HEK293 (cell line): Measurements from ENCODE around the gene BMP6.
A peak's percentile ranks its signal among the peaks of the same experiment; 100 is the strongest.

Experiments used
- CTCF ChIA-PET: fragments of 350-600 bp; formaldehyde crosslinking; extraction: SDS; loops from one replicate; lab custom pipeline; 2021; ENCODE audit warnings: antibody characterized with exemption; lab: Yijun Ruan, JAX
- POLR2A ChIA-PET: fragments of 300-600 bp; formaldehyde crosslinking; extraction: SDS; loops from one replicate; lab custom pipeline; 2020; ENCODE audit warnings: antibody characterized with exemption, inconsistent platforms; lab: Yijun Ruan, JAX
- H3K27ac ChIP-seq: fragments of 200-500 bp; sonication (Bioruptor generic); 2 replicates; pipeline ENCODE4 v1.5.1; 2014; ENCODE audit warnings: low read depth, low read length, control low read depth, inconsistent platforms; ENCODE audit errors: extremely low read depth
- H3K36me3 ChIP-seq, 2 experiments: fragments of 200-500 bp in 1 of 2; sonication (Bioruptor generic) in 1 of 2; 1 replicate in 1 of 2; 2 replicates in 1 of 2; pipeline ENCODE4 v1.5.1; 2014 to 2017; ENCODE audit warnings: inconsistent platforms in 2 of 2, low read length in 2 of 2; ENCODE audit not compliant: control insufficient read depth in 2 of 2, insufficient read depth in 1 of 2
- H3K4me1 ChIP-seq: fragments of 200-500 bp; sonication (Bioruptor generic); 2 replicates; pipeline ENCODE4 v1.5.1; 2014; ENCODE audit warnings: mild to moderate bottlenecking, low read length, inconsistent platforms; ENCODE audit not compliant: control insufficient read depth, insufficient read depth
- H3K4me3 ChIP-seq: 2 replicates; pipeline ENCODE4 v1.5.1; 2011; ENCODE audit warnings: low read depth, mild to moderate bottlenecking, control low read depth, low read length, moderate library complexity
- H3K9me3 ChIP-seq: fragments of 200-500 bp; sonication (Bioruptor generic); 2 replicates; pipeline ENCODE4 v1.5.1; 2014; ENCODE audit warnings: low read depth, low read length, inconsistent platforms; ENCODE audit not compliant: control insufficient read depth, insufficient read depth
- BCL11A ChIP-seq: fragments of 450-650 bp; formaldehyde crosslinking; IDR thresholded peaks from 2 replicates; pipeline ENCODE4 v1.5.1; 2016; ENCODE audit warnings: low read depth, missing biosample characterization, missing genetic modification characterization
- GLIS1 ChIP-seq: fragments of 450-650 bp; formaldehyde crosslinking; IDR thresholded peaks from 2 replicates; pipeline ENCODE4 v1.5.1; 2016; ENCODE audit warnings: missing biosample characterization, missing genetic modification characterization
- KLF1 ChIP-seq: fragments of 450-650 bp; formaldehyde crosslinking; IDR thresholded peaks from 2 replicates; pipeline ENCODE4 v1.5.1; 2016; ENCODE audit warnings: missing biosample characterization, missing genetic modification characterization
- MYNN ChIP-seq: fragments of 450-650 bp; formaldehyde crosslinking; IDR thresholded peaks from 2 replicates; pipeline ENCODE4 v1.5.1; 2016; ENCODE audit warnings: missing biosample characterization, missing genetic modification characterization, borderline replicate concordance
- SP2 ChIP-seq: fragments of 450-650 bp; formaldehyde crosslinking; IDR thresholded peaks from 2 replicates; pipeline ENCODE4 v1.5.1; 2016; ENCODE audit warnings: missing biosample characterization, missing genetic modification characterization
- SP3 ChIP-seq: fragments of 450-650 bp; formaldehyde crosslinking; IDR thresholded peaks from 2 replicates; pipeline ENCODE4 v1.5.1; 2016; ENCODE audit warnings: missing biosample characterization, missing genetic modification characterization
- YY1 ChIP-seq: fragments of 450-650 bp; formaldehyde crosslinking; IDR thresholded peaks from 2 replicates; pipeline ENCODE4 v1.5.1; 2018; ENCODE audit warnings: missing biosample characterization, missing genetic modification characterization
- ZBTB8A ChIP-seq: fragments of 450-650 bp; formaldehyde crosslinking; IDR thresholded peaks from 2 replicates; pipeline ENCODE4 v1.5.1; 2016; ENCODE audit warnings: missing biosample characterization, missing genetic modification characterization
- ZEB2 ChIP-seq: fragments of 450-650 bp; formaldehyde crosslinking; IDR thresholded peaks from 2 replicates; pipeline ENCODE4 v1.5.1; 2016; ENCODE audit warnings: missing biosample characterization, missing genetic modification characterization
- ZIC2 ChIP-seq: fragments of 450-650 bp; formaldehyde crosslinking; IDR thresholded peaks from 2 replicates; pipeline ENCODE4 v1.5.1; 2016; ENCODE audit warnings: missing biosample characterization, missing genetic modification characterization
- ZNF202 ChIP-seq: fragments of 450-650 bp; formaldehyde crosslinking; IDR thresholded peaks from 2 replicates; pipeline ENCODE4 v1.5.1; 2016; ENCODE audit warnings: missing biosample characterization, missing genetic modification characterization, borderline replicate concordance
- ZNF335 ChIP-seq: fragments of 450-650 bp; formaldehyde crosslinking; conservative IDR thresholded peaks from 2 replicates; pipeline ENCODE4 v1.5.1; 2016; ENCODE audit warnings: missing biosample characterization, missing genetic modification characterization
- ZNF366 ChIP-seq: fragments of 450-650 bp; formaldehyde crosslinking; conservative IDR thresholded peaks from 2 replicates; pipeline ENCODE4 v1.5.1; 2016; ENCODE audit warnings: missing biosample characterization, missing genetic modification characterization
- ZNF37A ChIP-seq: fragments of 450-650 bp; IDR thresholded peaks from 2 replicates; pipeline ENCODE4 v1.5.1; 2018; ENCODE audit warnings: missing biosample characterization, missing genetic modification characterization
- ZNF394 ChIP-seq: fragments of 450-650 bp; formaldehyde crosslinking; IDR thresholded peaks from 2 replicates; pipeline ENCODE4 v1.5.1; 2016; ENCODE audit warnings: missing biosample characterization, missing genetic modification characterization, mild to moderate bottlenecking, moderate library complexity, borderline replicate concordance
- ZNF398 ChIP-seq: fragments of 450-650 bp; formaldehyde crosslinking; IDR thresholded peaks from 2 replicates; pipeline ENCODE4 v1.5.1; 2017; ENCODE audit warnings: missing biosample characterization, missing genetic modification characterization
- ZNF433 ChIP-seq: fragments of 450-650 bp; formaldehyde crosslinking; IDR thresholded peaks from 2 replicates; pipeline ENCODE4 v1.5.1; 2016; ENCODE audit warnings: missing biosample characterization, missing genetic modification characterization, low read depth
- ZNF561 ChIP-seq: fragments of 450-650 bp; IDR thresholded peaks from 2 replicates; pipeline ENCODE4 v1.5.1; 2018; ENCODE audit warnings: missing biosample characterization, missing genetic modification characterization, borderline replicate concordance
- ZNF600 ChIP-seq: fragments of 450-650 bp; formaldehyde crosslinking; IDR thresholded peaks from 2 replicates; pipeline ENCODE4 v1.5.1; 2016; ENCODE audit warnings: missing biosample characterization, missing genetic modification characterization
- ZSCAN16 ChIP-seq: fragments of 450-650 bp; formaldehyde crosslinking; IDR thresholded peaks from 2 replicates; pipeline ENCODE4 v1.5.1; 2016; ENCODE audit warnings: missing biosample characterization, missing genetic modification characterization
- TF ChIP-seq, protein P1 (sequence below): fragments of 450-650 bp; formaldehyde crosslinking; optimal IDR thresholded peaks from 2 replicates; pipeline ENCODE3; 2016; ENCODE audit warnings: missing biosample characterization, mild to moderate bottlenecking, missing genetic modification characterization
- TF ChIP-seq, protein P2 (sequence below): fragments of 450-650 bp; formaldehyde crosslinking; IDR thresholded peaks from 2 replicates; pipeline ENCODE4 v1.5.1; 2017; ENCODE audit warnings: missing biosample characterization, mild to moderate bottlenecking, missing genetic modification characterization, moderate library complexity
- TF ChIP-seq, protein P3 (sequence below): fragments of 450-650 bp; formaldehyde crosslinking; IDR thresholded peaks from 2 replicates; pipeline ENCODE4 v1.5.1; 2016; ENCODE audit warnings: missing biosample characterization, missing genetic modification characterization

Gene BMP6

DNA sequence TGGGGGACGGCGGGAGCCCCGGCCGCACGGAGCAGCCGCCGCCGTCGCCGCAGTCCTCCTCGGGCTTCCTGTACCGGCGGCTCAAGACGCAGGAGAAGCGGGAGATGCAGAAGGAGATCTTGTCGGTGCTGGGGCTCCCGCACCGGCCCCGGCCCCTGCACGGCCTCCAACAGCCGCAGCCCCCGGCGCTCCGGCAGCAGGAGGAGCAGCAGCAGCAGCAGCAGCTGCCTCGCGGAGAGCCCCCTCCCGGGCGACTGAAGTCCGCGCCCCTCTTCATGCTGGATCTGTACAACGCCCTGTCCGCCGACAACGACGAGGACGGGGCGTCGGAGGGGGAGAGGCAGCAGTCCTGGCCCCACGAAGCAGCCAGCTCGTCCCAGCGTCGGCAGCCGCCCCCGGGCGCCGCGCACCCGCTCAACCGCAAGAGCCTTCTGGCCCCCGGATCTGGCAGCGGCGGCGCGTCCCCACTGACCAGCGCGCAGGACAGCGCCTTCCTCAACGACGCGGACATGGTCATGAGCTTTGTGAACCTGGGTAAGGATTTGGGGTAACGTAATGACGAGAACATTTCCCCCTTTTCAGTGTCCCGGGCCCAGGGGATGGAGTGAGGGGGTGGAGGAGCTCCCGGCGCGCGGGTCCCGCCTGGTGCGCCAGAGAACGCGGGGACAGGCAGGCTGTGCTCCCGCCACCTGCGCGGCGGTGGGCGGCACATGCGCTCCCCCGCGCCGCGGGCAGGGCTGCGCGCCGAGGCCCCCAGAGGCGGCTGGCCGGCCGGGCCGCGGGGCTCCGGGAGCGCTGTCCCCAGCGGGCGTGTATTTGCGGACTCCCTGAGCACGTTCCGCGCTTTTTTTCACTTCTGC lies 1.4 kb downstream of the BMP6 start (continued):
- TF ChIP-seq, protein P1, sequence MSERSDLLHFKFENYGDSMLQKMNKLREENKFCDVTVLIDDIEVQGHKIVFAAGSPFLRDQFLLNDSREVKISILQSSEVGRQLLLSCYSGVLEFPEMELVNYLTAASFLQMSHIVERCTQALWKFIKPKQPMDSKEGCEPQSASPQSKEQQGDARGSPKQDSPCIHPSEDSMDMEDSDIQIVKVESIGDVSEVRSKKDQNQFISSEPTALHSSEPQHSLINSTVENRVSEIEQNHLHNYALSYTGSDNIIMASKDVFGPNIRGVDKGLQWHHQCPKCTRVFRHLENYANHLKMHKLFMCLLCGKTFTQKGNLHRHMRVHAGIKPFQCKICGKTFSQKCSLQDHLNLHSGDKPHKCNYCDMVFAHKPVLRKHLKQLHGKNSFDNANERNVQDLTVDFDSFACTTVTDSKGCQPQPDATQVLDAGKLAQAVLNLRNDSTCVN (tag by site-specific recombination), result peak; percentile 98

GRCh38 chr6:7727946-7728854 lies 2.3 kb downstream of the BMP6 start:
- no peaks in the 10 kb centered on the region for H3K36me3 ChIP-seq
- H3K4me1 ChIP-seq, result peaks cover 15% of the 10 kb centered on the region
- H3K9me3 ChIP-seq, result no peaks in the 10 kb centered on the region
- H3K4me3 ChIP-seq, result peak overlapping the region; percentile 48
- CTCF ChIA-PET, result interaction anchor here (0.6 to 1.7 kb wide), 12 partner anchors 21 to 293 kb away, joined by 3 to 7 read pairs (median 3); no protein-coding TSS in a partner anchor
- POLR2A ChIA-PET, result interaction anchor here (0.5 to 3.7 kb wide), 12 partner anchors 12 to 342 kb away, joined by 3 to 21 read pairs (median 4); partner anchors contain the start of genes BLOC1S5 and SNRNP48
- H3K27ac ChIP-seq, result no peak overlapping the region; the same call in 1 of the 2 replicates
- TF ChIP-seq ZNF366 (tag by site-specific recombination) (peak; percentile 96), GLIS1 (tag by site-specific recombination) (0 out of 2 replicates have a peak, but pooled peaks have one; percentile 2), SP2 (peak; percentile 47), ZNF398 (tag by site-specific recombination) (peak; percentile 3; the same call in 1 of the 2 replicates), SP3 (tag by site-specific recombination) (peak; percentile 14; the same call in 1 of the 2 replicates), ZEB2 (tag by site-specific recombination) (0 out of 2 replicates have a peak, but pooled peaks have one; percentile 26), KLF1 (tag by site-specific recombination) (peak; percentile 47; the same call in 1 of the 2 replicates), ZNF202 (no peak), ZNF335 (tag by site-specific recombination) (0 out of 2 replicates have a peak, but pooled peaks have one; percentile 56), ZNF600 (tag by site-specific recombination) (peak; percentile 82), ZNF394 (tag by site-specific recombination) (0 out of 2 replicates have a peak, but pooled peaks have one; percentile 9), MYNN (tag by site-specific recombination) (0 out of 2 replicates have a peak, but pooled peaks have one; percentile 9), ZNF433 (tag by site-specific recombination) (no peak), YY1 (tag by site-specific recombination) (0 out of 2 replicates have a peak, but pooled peaks have one; percentile 23), ZNF561 (peak; percentile 47; the same call in 1 of the 2 replicates), ZBTB8A (tag by site-specific recombination) (peak; percentile 39; the same call in 1 of the 2 replicates), ZIC2 (tag by site-specific recombination) (peak; percentile 15; the same call in 1 of the 2 replicates), ZSCAN16 (tag by site-specific recombination) (no peak), BCL11A (tag by site-specific recombination) (no peak), ZNF37A (tag by site-specific recombination) (no peak)
- TF ChIP-seq, protein P2, sequence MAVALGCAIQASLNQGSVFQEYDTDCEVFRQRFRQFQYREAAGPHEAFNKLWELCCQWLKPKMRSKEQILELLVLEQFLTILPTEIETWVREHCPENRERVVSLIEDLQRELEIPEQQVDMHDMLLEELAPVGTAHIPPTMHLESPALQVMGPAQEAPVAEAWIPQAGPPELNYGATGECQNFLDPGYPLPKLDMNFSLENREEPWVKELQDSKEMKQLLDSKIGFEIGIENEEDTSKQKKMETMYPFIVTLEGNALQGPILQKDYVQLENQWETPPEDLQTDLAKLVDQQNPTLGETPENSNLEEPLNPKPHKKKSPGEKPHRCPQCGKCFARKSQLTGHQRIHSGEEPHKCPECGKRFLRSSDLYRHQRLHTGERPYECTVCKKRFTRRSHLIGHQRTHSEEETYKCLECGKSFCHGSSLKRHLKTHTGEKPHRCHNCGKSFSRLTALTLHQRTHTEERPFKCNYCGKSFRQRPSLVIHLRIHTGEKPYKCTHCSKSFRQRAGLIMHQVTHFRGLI, result peak; percentile 87
- TF ChIP-seq, protein P3, sequence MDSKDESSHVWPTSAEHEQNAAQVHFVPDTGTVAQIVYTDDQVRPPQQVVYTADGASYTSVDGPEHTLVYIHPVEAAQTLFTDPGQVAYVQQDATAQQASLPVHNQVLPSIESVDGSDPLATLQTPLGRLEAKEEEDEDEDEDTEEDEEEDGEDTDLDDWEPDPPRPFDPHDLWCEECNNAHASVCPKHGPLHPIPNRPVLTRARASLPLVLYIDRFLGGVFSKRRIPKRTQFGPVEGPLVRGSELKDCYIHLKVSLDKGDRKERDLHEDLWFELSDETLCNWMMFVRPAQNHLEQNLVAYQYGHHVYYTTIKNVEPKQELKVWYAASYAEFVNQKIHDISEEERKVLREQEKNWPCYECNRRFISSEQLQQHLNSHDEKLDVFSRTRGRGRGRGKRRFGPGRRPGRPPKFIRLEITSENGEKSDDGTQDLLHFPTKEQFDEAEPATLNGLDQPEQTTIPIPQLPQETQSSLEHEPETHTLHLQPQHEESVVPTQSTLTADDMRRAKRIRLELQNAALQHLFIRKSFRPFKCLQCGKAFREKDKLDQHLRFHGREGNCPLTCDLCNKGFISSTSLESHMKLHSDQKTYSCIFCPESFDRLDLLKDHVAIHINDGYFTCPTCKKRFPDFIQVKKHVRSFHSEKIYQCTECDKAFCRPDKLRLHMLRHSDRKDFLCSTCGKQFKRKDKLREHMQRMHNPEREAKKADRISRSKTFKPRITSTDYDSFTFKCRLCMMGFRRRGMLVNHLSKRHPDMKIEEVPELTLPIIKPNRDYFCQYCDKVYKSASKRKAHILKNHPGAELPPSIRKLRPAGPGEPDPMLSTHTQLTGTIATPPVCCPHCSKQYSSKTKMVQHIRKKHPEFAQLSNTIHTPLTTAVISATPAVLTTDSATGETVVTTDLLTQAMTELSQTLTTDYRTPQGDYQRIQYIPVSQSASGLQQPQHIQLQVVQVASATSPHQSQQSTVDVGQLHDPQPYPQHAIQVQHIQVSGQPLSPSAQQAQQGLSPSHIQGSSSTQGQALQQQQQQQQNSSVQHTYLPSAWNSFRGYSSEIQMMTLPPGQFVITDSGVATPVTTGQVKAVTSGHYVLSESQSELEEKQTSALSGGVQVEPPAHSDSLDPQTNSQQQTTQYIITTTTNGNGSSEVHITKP (tag by site-specific recombination), result peak; percentile 94
- TF ChIP-seq, all 188 proteins: peak for 17
